ENCODE results near the gene RXRA.

DNA sequence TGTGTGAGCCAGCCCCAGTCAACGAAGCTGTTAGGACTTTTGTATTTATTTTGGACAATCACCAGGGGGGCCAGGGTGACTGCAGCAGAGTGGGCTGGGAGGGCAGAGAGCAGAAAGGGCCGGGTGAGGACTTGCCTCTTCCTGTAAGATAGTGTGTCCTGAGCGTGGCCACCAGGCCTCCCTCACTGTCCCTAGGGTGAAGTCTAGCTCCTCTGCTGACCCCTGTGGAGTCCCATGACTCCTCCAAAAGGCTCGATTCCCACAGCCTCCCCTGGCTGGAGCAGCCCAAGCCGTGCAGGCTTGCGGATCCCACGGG, 147.8 kb downstream of the RXRA start:
- TF ChIP-seq EP300 (IDR thresholded peaks at IDR 0.05) = no peak
- TF ChIP-seq, protein P1, sequence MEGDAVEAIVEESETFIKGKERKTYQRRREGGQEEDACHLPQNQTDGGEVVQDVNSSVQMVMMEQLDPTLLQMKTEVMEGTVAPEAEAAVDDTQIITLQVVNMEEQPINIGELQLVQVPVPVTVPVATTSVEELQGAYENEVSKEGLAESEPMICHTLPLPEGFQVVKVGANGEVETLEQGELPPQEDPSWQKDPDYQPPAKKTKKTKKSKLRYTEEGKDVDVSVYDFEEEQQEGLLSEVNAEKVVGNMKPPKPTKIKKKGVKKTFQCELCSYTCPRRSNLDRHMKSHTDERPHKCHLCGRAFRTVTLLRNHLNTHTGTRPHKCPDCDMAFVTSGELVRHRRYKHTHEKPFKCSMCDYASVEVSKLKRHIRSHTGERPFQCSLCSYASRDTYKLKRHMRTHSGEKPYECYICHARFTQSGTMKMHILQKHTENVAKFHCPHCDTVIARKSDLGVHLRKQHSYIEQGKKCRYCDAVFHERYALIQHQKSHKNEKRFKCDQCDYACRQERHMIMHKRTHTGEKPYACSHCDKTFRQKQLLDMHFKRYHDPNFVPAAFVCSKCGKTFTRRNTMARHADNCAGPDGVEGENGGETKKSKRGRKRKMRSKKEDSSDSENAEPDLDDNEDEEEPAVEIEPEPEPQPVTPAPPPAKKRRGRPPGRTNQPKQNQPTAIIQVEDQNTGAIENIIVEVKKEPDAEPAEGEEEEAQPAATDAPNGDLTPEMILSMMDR (IDR thresholded peaks at IDR 0.05) = no peak
- no peak for TF ChIP-seq POLR2A (IDR thresholded peaks at IDR 0.05)

All from upper lobe of left lung (tissue), 4 donors.